Suprapubic skin (tissue), 4 donors: ENCODE data around the gene EGLN3. TPM values are rescaled to one million over a fixed set of nuclear protein-coding genes. Genes with fewer than 3 reads are reported as not detected.

Source experiments
- DNase-seq, 2 donors: peaks; one replicate each; pipeline ENCODE4 v3.0.0-alpha.2; 2019; ENCODE audit warnings: low spot score in 2 of 2
- H3K27ac ChIP-seq: fragments of 200-600 bp; sonication (generic); one replicate; pipeline ENCODE4 v1.5.1; 2019
- H3K27me3 ChIP-seq: fragments of 200-600 bp; sonication (generic); one replicate; pipeline ENCODE4 v1.5.1; 2019
- H3K36me3 ChIP-seq: fragments of 200-600 bp; sonication (generic); one replicate; pipeline ENCODE4 v1.5.1; 2019
- H3K4me1 ChIP-seq: fragments of 200-600 bp; sonication (generic); one replicate; pipeline ENCODE4 v1.5.1; 2019
- H3K4me3 ChIP-seq: fragments of 200-600 bp; sonication (generic); one replicate; pipeline ENCODE4 v1.5.1; 2019; ENCODE audit warnings: mild to moderate bottlenecking
- H3K9me3 ChIP-seq: fragments of 200-600 bp; sonication (generic); one replicate; pipeline ENCODE4 v1.5.1; 2019
- EP300 ChIP-seq: sonication (generic); formaldehyde crosslinking; IDR thresholded peaks from one replicate; pipeline ENCODE4 v1.6.1; 2017; ENCODE audit warnings: antibody characterized with exemption
- POLR2A ChIP-seq, 2 donors: fragments of 450-650 bp; IDR thresholded peaks; one replicate each; pipeline ENCODE4 v1.6.1; 2017; ENCODE audit warnings: antibody characterized with exemption in 2 of 2, mild to moderate bottlenecking in 2 of 2, moderate library complexity in 2 of 2
- POLR2AphosphoS5 ChIP-seq, 3 donors: sonication (generic); formaldehyde crosslinking; IDR thresholded peaks; one replicate each; pipeline ENCODE4 v1.6.1; 2017; ENCODE audit warnings: antibody characterized with exemption in 3 of 3
- WGBS: methylation state at CpG from one replicate; pipeline ENCODE4 v1.1.5; 2018; 5-methylcytosine and 5-hydroxymethylcytosine counted together
- total RNA-seq, 4 donors: library from RNA; depleted of rRNA; stranded (reverse); fragments of >200 nt; gene quantifications; one replicate each; pipeline ENCODE4 v1.1.0, GENCODE V29; 2016
- TF ChIP-seq, protein P1 (sequence below), 2 donors: fragments of 200-600 bp in 1 of 2; fragments of 450-650 bp in 1 of 2; sonication (generic) in 1 of 2; IDR thresholded peaks; one replicate each; pipeline ENCODE4 v1.5.1; 2016 to 2019; ENCODE audit warnings: antibody characterized with exemption in 2 of 2, mild to moderate bottlenecking in 1 of 2, moderate library complexity in 1 of 2

The EGLN3 gene
- total RNA-seq, 4 donors from 2014 or later: 37.8 to 203 (median 73.2) TPM

DNA sequence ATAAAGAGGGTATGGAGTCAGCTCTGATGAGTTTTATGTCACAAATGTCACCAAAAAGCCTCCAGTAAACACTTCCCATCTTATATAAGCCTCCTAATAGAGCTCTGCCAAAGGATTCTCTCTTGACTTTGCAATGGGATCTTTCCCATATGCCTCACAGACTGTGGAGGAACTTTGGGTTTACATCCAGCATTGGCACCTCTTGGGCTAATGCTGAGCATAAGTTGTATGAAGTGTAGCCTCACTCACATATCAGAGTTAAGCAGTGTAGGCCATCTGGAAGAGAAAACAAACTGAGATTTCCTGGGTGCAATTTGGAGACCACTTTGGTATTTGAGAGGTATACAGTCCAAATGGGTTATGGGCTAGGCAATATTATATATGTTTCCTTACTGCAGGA is 24.9 kb downstream of the EGLN3 start:
- Histone ChIP-seq H3K9me3 (no peaks in the 10 kb centered on the region), H3K27ac (no peak overlapping the region), H3K4me3 (no peak overlapping the region), H3K27me3 (no peaks in the 10 kb centered on the region), H3K4me1 (peaks cover 2% of the 10 kb centered on the region), H3K36me3 (peaks cover 30% of the 10 kb centered on the region)
- no peak for DNase-seq
- no peak for TF ChIP-seq POLR2A (IDR thresholded peaks at IDR 0.05)

DNA sequence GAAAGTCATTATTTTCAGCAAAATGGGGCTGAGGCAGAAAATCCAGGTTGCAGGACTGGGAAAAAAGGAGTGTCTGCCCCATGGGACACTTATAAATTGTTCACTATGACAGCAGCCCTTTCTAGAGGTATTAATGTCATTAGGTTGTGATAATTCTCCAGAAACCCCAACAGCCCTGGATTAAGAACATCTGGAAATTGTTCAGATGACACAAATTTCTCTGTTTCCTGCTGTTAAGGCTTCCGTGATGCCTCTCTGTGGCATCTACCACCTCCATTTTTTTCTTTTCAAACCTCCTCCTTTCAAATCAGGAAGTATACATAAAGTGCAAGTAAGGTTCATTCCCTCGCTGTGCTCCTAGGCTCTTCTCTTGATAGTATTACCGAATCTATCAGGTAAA is 25.6 kb downstream of the EGLN3 start:
- Histone ChIP-seq H3K27ac (no peak overlapping the region), H3K36me3 (peaks cover 30% of the 10 kb centered on the region), H3K4me1 (no peaks in the 10 kb centered on the region), H3K27me3 (no peaks in the 10 kb centered on the region), H3K4me3 (no peak overlapping the region), H3K9me3 (no peaks in the 10 kb centered on the region)
- 89% methylated on average over 3 of the region's 3 CpGs for WGBS
- no peak for TF ChIP-seq EP300
- TF ChIP-seq, protein P1, sequence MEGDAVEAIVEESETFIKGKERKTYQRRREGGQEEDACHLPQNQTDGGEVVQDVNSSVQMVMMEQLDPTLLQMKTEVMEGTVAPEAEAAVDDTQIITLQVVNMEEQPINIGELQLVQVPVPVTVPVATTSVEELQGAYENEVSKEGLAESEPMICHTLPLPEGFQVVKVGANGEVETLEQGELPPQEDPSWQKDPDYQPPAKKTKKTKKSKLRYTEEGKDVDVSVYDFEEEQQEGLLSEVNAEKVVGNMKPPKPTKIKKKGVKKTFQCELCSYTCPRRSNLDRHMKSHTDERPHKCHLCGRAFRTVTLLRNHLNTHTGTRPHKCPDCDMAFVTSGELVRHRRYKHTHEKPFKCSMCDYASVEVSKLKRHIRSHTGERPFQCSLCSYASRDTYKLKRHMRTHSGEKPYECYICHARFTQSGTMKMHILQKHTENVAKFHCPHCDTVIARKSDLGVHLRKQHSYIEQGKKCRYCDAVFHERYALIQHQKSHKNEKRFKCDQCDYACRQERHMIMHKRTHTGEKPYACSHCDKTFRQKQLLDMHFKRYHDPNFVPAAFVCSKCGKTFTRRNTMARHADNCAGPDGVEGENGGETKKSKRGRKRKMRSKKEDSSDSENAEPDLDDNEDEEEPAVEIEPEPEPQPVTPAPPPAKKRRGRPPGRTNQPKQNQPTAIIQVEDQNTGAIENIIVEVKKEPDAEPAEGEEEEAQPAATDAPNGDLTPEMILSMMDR (IDR thresholded peaks at IDR 0.05): no peak
- no peak for TF ChIP-seq POLR2AphosphoS5 (IDR thresholded peaks at IDR 0.05)
- TF ChIP-seq POLR2A (IDR thresholded peaks at IDR 0.05): no peak
- no peak for DNase-seq

DNA sequence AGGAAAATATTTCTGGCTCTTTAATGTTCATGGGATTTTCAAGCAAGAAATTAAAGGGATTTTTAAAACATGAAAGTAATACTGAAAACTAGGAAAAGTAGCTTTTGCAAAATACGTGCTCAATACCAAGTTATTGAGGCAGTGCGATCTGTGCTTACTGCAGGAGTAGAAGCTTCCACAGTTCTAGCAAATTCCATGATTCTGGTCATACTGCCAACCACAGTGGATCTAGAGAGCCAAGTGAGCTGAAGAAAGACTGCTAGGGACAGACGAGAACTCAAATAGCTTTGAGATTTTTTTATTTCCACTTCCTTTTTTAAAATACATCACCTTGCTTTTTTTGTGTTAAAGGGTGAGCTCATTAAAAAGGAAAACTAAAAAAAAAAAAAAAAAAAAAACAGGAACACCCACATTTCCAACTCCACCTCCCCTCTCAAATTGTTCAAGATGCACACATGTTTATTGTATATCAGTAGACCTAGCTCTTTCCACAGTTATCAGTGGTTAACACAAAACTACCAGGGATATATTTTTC is 26.2 kb downstream of the EGLN3 start:
- DNase-seq: no peak
- H3K27ac ChIP-seq: no peak overlapping the region
- H3K9me3 ChIP-seq: no peaks in the 10 kb centered on the region
- peaks cover 30% of the 10 kb centered on the region for H3K36me3 ChIP-seq
- H3K4me1 ChIP-seq: no peaks in the 10 kb centered on the region
- TF ChIP-seq EP300: no peak
- TF ChIP-seq, protein P1 (IDR thresholded peaks at IDR 0.05): no peak
- no peak for TF ChIP-seq POLR2AphosphoS5 (IDR thresholded peaks at IDR 0.05)
- no peak for TF ChIP-seq POLR2A (IDR thresholded peaks at IDR 0.05)
- WGBS: 82% methylated on average over 3 of the region's 3 CpGs
- no peak overlapping the region for H3K4me3 ChIP-seq
- H3K27me3 ChIP-seq: no peaks in the 10 kb centered on the region

DNA sequence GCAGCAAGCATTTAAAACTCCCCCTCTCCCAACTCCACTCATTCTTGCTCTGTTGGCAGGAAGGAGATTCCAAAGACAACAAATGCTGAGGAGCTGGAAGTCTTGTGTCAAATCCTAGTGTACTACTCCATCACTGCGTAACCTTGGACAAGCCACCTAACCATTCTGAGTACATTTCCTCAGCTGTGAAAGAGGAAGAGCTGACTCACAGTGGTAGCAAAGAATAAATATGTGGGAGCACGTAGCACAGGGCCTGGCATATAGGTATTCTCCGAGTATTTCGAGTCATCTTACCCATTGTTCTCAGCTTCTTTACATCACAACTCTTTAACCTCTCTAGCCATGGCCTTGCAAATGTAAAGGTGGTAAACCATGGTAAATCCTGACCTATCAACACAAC is 28.7 kb downstream of the EGLN3 start:
- DNase-seq: no peak
- peaks cover 6% of the 10 kb centered on the region for H3K4me1 ChIP-seq
- no peak overlapping the region for H3K27ac ChIP-seq
- WGBS: 77% methylated on average over 4 of the region's 4 CpGs
- no peak for TF ChIP-seq EP300
- no peak for TF ChIP-seq POLR2A (IDR thresholded peaks at IDR 0.05)
- no peak for TF ChIP-seq POLR2AphosphoS5 (IDR thresholded peaks at IDR 0.05)
- H3K36me3 ChIP-seq: peaks cover 16% of the 10 kb centered on the region
- no peaks in the 10 kb centered on the region for H3K9me3 ChIP-seq
- H3K27me3 ChIP-seq: no peaks in the 10 kb centered on the region
- H3K4me3 ChIP-seq: no peak overlapping the region

DNA sequence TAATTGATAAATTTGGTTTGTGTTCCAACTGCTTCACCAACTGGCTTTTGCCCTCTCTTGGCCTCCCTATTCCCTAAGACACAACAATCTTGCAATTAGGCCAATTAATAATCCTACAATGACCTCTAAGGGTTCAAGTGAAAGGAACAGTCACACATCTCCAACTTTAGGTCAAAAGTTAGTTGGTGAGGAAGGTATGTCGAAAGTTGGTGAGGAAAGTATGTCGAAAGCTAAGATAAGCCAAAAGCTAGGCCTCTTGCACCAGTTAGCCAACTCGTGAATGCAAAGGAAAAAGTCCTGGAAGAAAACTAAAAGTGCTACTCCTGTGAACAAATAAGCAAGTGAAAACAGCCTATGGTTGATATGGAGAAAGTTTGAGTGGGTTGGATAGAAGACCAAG is 32.6 kb downstream of the EGLN3 start:
- H3K27ac ChIP-seq: no peak overlapping the region
- peaks cover 20% of the 10 kb centered on the region for H3K4me1 ChIP-seq
- TF ChIP-seq POLR2AphosphoS5 (IDR thresholded peaks at IDR 0.05) (no peak), POLR2A (IDR thresholded peaks at IDR 0.05) (no peak)
- TF ChIP-seq, protein P1 (IDR thresholded peaks at IDR 0.05): no peak
- H3K4me3 ChIP-seq: no peak overlapping the region
- DNase-seq: no peak
- WGBS: 89% methylated on average over 3 of the region's 3 CpGs
- peaks cover 4% of the 10 kb centered on the region for H3K36me3 ChIP-seq
- no peaks in the 10 kb centered on the region for H3K27me3 ChIP-seq
- no peaks in the 10 kb centered on the region for H3K9me3 ChIP-seq

DNA sequence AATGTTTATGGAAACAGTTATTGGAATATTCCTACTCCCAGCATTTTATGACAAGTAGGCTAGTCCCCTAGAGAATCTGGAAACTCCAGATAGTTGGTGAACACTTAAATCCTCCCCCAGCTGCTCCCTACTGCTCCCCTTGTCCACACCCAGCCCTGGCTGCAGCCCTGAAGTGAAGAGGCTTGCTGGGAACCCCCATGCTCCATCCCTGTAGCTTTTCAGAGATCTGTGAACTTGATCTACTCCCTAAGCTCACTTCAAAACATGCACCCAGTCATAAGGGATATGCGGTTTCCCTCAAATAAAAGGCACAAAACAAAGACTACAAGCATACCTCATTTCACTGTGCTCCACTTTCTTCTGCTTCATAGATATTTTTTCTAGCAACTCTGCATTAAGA is 33.2 kb downstream of the EGLN3 start:
- TF ChIP-seq, protein P1 (IDR thresholded peaks at IDR 0.05): no peak
- TF ChIP-seq EP300 (no peak), POLR2A (IDR thresholded peaks at IDR 0.05) (no peak), POLR2AphosphoS5 (IDR thresholded peaks at IDR 0.05) (no peak)
- no peaks in the 10 kb centered on the region for H3K9me3 ChIP-seq
- no peak for DNase-seq
- H3K4me3 ChIP-seq: no peak overlapping the region
- WGBS: 60% methylated on average over 1 of the region's 1 CpG
- H3K36me3 ChIP-seq: peaks cover 2% of the 10 kb centered on the region
- H3K4me1 ChIP-seq: peaks cover 20% of the 10 kb centered on the region
- H3K27me3 ChIP-seq: no peaks in the 10 kb centered on the region
- H3K27ac ChIP-seq: no peak overlapping the region
